Colonic mucosa (tissue), 4 donors: ENCODE data around the gene DCUN1D2. TPM values are rescaled to one million over a fixed set of nuclear protein-coding genes. Genes with fewer than 3 reads are reported as not detected.

Source experiments
- DNase-seq: peaks from one replicate; pipeline ENCODE4 v3.0.0-alpha.2; 2020
- H3K27ac ChIP-seq: fragments of 200-600 bp; one replicate; pipeline ENCODE4 v1.8.0; 2021
- H3K27me3 ChIP-seq: fragments of 200-600 bp; one replicate; pipeline ENCODE4 v1.8.0; 2021
- H3K36me3 ChIP-seq: fragments of 200-600 bp; one replicate; pipeline ENCODE4 v1.8.0; 2021
- H3K4me1 ChIP-seq: fragments of 200-600 bp; one replicate; pipeline ENCODE4 v1.8.0; 2021; ENCODE audit warnings: mild to moderate bottlenecking
- H3K4me3 ChIP-seq: fragments of 200-600 bp; one replicate; pipeline ENCODE4 v1.8.0; 2021
- H3K9ac ChIP-seq, 2 donors: one replicate each; pipeline ENCODE4 v1.7.0; 2013; ENCODE audit warnings: control low read depth in 2 of 2, low read depth in 2 of 2, low read length in 2 of 2
- H3K9me3 ChIP-seq: fragments of 200-600 bp; one replicate; pipeline ENCODE4 v1.8.0; 2021
- intact Hi-C: fragments of 100-400 bp; cut with DNase I; formaldehyde crosslinking; loops from one replicate; pipeline ENCODE4 v1.14.1; 2022
- total RNA-seq, 2 donors: library from RNA; stranded (reverse); fragmentation: NEBNext Ultra II Directional in 1 of 2; extraction: Animal tissue kit (Norgen Biotek cat#: 25700) in 1 of 2; gene quantifications; one replicate each; pipeline ENCODE4 v1.2.1, GENCODE V29; 2021
- TF ChIP-seq, protein P1 (sequence below): fragments of 200-600 bp; IDR thresholded peaks from one replicate; pipeline ENCODE4 v1.8.0; 2022; ENCODE audit warnings: antibody characterized with exemption, mild to moderate bottlenecking
- donor health status: healthy.
- donor health status: DM: no; HTN: no; CAD: no.
- donor health status: DM: no; HTN: no; CAD: no.

The DCUN1D2 gene
- total RNA-seq, 2 donors from 2014 or later: 14.9 to 20.5 TPM

- TF ChIP-seq, protein P1, sequence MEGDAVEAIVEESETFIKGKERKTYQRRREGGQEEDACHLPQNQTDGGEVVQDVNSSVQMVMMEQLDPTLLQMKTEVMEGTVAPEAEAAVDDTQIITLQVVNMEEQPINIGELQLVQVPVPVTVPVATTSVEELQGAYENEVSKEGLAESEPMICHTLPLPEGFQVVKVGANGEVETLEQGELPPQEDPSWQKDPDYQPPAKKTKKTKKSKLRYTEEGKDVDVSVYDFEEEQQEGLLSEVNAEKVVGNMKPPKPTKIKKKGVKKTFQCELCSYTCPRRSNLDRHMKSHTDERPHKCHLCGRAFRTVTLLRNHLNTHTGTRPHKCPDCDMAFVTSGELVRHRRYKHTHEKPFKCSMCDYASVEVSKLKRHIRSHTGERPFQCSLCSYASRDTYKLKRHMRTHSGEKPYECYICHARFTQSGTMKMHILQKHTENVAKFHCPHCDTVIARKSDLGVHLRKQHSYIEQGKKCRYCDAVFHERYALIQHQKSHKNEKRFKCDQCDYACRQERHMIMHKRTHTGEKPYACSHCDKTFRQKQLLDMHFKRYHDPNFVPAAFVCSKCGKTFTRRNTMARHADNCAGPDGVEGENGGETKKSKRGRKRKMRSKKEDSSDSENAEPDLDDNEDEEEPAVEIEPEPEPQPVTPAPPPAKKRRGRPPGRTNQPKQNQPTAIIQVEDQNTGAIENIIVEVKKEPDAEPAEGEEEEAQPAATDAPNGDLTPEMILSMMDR: no peak
- H3K4me1 ChIP-seq: no peaks in the 10 kb centered on the region
- no peaks in the 10 kb centered on the region for H3K9me3 ChIP-seq
- no peaks in the 10 kb centered on the region for H3K27me3 ChIP-seq
- intact Hi-C loops: no loop called here
- no peaks in the 10 kb centered on the region for H3K36me3 ChIP-seq
- no peak overlapping the region for H3K27ac ChIP-seq
- H3K4me3 ChIP-seq: no peak overlapping the region
- H3K9ac ChIP-seq: no peak overlapping the region
- no peak for DNase-seq
Measured at GRCh38 chr13:113428469-113428865, 62.0 kb downstream of the DCUN1D2 start.

DNA sequence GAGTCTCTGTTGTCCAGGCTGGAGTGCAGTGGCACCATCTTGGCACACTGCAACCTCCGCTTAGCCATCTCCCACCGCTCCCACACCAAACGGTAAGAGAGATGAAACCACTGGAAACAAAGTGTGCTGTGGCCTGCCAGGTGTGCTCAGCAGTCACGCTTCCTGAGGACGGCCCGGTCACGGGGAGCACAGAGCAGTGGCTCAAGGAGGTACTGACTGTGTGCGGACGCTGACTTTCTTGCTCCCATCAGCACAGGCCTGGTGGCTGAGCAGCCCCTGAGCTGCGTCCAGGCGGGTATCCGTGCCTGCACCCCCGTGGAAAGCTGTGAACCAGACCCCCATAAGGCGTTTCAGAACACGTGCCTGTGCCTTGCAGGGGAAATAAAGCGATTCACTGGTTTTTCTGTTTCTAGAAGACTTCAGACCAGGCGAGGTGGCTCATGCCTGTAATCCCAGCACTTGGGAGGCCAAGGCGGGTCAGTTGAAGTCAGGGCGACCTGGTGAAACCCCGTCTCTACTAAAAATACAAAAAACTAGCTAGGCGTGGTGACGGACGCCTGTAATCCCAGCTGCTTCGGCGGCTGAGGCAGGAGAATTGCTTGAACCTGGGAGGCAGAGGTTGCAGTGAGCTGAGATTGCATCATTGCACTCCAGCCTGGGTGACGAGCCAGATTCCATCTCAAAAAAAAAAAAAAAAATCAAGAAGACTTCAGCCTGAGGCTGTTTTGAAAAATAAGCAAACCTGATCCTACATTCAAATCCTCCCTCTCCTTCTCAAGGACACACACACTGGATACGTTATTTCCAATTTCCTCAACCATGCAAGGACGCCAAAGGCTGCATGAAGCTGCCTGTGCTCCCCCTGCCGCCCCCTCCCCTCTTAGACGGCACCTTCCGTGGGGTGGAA lies 62.7 kb downstream of the DCUN1D2 start:
- Histone ChIP-seq H3K4me3 (no peak overlapping the region), H3K4me1 (no peaks in the 10 kb centered on the region), H3K9ac (no peak overlapping the region), H3K9me3 (no peaks in the 10 kb centered on the region), H3K27ac (no peak overlapping the region), H3K36me3 (no peaks in the 10 kb centered on the region), H3K27me3 (no peaks in the 10 kb centered on the region)
- TF ChIP-seq, protein P1: no peak
- no peak for DNase-seq
- intact Hi-C loops: no loop called here

DNA sequence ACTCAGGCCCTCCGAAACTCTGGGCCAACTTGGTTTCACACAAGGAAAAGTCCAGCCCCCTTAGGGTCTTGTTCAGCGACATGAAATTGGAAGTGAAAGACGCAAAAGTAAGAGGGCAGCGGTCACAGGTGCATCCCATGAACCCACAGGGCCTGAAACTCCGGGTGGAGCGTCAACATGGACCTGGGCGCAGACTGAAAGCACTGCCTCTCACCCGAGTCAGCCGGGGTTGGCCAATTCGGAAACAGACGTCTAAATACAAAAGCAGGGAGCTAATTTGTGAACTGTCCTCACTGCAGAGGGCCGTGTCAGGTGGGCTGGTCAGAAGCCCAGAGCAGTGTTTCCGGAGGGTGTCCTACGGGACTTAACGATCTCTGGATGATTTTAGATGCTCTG lies 63.9 kb downstream of the DCUN1D2 start:
- Histone ChIP-seq H3K4me1 (no peaks in the 10 kb centered on the region), H3K27me3 (no peaks in the 10 kb centered on the region), H3K4me3 (no peak overlapping the region), H3K9ac (no peak overlapping the region), H3K27ac (no peak overlapping the region), H3K36me3 (no peaks in the 10 kb centered on the region), H3K9me3 (no peaks in the 10 kb centered on the region)
- DNase-seq: no peak
- intact Hi-C loops: no loop called here
- TF ChIP-seq, protein P1: no peak

- no peak overlapping the region for H3K27ac ChIP-seq
- H3K9me3 ChIP-seq: no peaks in the 10 kb centered on the region
- H3K27me3 ChIP-seq: no peaks in the 10 kb centered on the region
- no peaks in the 10 kb centered on the region for H3K4me1 ChIP-seq
- no peak overlapping the region for H3K4me3 ChIP-seq
- no peak overlapping the region for H3K9ac ChIP-seq
- no peaks in the 10 kb centered on the region for H3K36me3 ChIP-seq
- intact Hi-C loops: no loop called here
- TF ChIP-seq, protein P1: no peak
- no peak for DNase-seq
Measured at GRCh38 chr13:113425941-113426590, 64.4 kb downstream of the DCUN1D2 start.

- H3K27me3 ChIP-seq: no peaks in the 10 kb centered on the region
- TF ChIP-seq, protein P1: no peak
- no peak for DNase-seq
- H3K9me3 ChIP-seq: no peaks in the 10 kb centered on the region
- intact Hi-C loops: no loop called here
- no peaks in the 10 kb centered on the region for H3K36me3 ChIP-seq
- no peak overlapping the region for H3K27ac ChIP-seq
- no peak overlapping the region for H3K9ac ChIP-seq
- H3K4me1 ChIP-seq: no peaks in the 10 kb centered on the region
- no peak overlapping the region for H3K4me3 ChIP-seq
Measured at GRCh38 chr13:113423520-113424163, 66.9 kb downstream of the DCUN1D2 start.
